Measurements from ENCODE around the gene INSR. TPM values are rescaled to one million over a fixed set of nuclear protein-coding genes. Genes with fewer than 3 reads are reported as not detected.
"Not testable (repeated sequence)": the region's sequence is repeated elsewhere in the genome, so short reads cannot be mapped to it uniquely, and the experiment has no call there.

Gene INSR
- total RNA-seq, 4 donors from 2014 or later, result 54.0 to 226 (median 71.1) TPM

GRCh38 chr19:7214324-7215089 lies 79.7 kb downstream of the INSR start:
- intact Hi-C loops (cut with DNase I; ENCODE audit: low total_unique reads) (no loop called here), in situ Hi-C loops (cut with MboI; ENCODE audit: low sequenced_read_pairs in 4 of 4) (no loop called here)
- TF ChIP-seq POLR2A (IDR thresholded peaks at IDR 0.05) (no peak), CTCF (IDR thresholded peaks at IDR 0.05 in 4 of 5, conservative IDR thresholded peaks at IDR 0.05 in 1 of 5) (no peak)

GRCh38 chr19:7213628-7214323 lies 80.4 kb downstream of the INSR start:
- TF ChIP-seq POLR2A (IDR thresholded peaks at IDR 0.05) (no peak), CTCF (IDR thresholded peaks at IDR 0.05 in 4 of 5, conservative IDR thresholded peaks at IDR 0.05 in 1 of 5) (no peak)
- H3K4me1 ChIP-seq, result peaks cover 5 to 43% of the 10 kb centered on the region in 2 donors
- ATAC-seq, result no peak
- H3K9me3 ChIP-seq, result no peaks in the 10 kb centered on the region
- H3K36me3 ChIP-seq, result no peaks in the 10 kb centered on the region
- peak overlapping the region in 3 of 4 donors; percentile 65 to 74 (median 69) for H3K27ac ChIP-seq
- in situ Hi-C loops (cut with MboI; ENCODE audit: low sequenced_read_pairs in 4 of 4), result no loop called here
- intact Hi-C loops (cut with DNase I; ENCODE audit: low total_unique reads), result no loop called here
- H3K4me3 ChIP-seq, result no peak overlapping the region
- no peak for DNase-seq
- H3K27me3 ChIP-seq, result no peaks in the 10 kb centered on the region

More at GRCh38 chr19:7214324-7215089, 79.7 kb downstream of the INSR start:
- H3K4me1 ChIP-seq, result peaks cover 5 to 37% of the 10 kb centered on the region in 2 donors
- ATAC-seq, result no peak
- H3K9me3 ChIP-seq, result no peaks in the 10 kb centered on the region
- DNase-seq, result no peak
- no peaks in the 10 kb centered on the region for H3K27me3 ChIP-seq
- H3K36me3 ChIP-seq, result no peaks in the 10 kb centered on the region
- H3K4me3 ChIP-seq, result no peak overlapping the region
- H3K27ac ChIP-seq, result peak overlapping the region; percentile 59 to 74 (median 67)

GRCh38 chr19:7211191-7211951 lies 82.8 kb downstream of the INSR start:
- no peak for ATAC-seq
- no peak for TF ChIP-seq POLR2A (IDR thresholded peaks at IDR 0.05)
- no peak for TF ChIP-seq CTCF (IDR thresholded peaks at IDR 0.05 in 4 of 5, conservative IDR thresholded peaks at IDR 0.05 in 1 of 5)
- no peak for DNase-seq
- Histone ChIP-seq H3K4me3 (no peak overlapping the region), H3K27me3 (no peaks in the 10 kb centered on the region), H3K27ac (peak overlapping the region; percentile 54 to 79 (median 62)), H3K4me1 (peaks cover 5 to 41% of the 10 kb centered on the region in 2 donors), H3K9me3 (no peaks in the 10 kb centered on the region), H3K36me3 (no peaks in the 10 kb centered on the region)
- in situ Hi-C loops (cut with MboI; ENCODE audit: low sequenced_read_pairs in 4 of 4) (no loop called here), intact Hi-C loops (cut with DNase I; ENCODE audit: low total_unique reads) (no loop called here)

GRCh38 chr19:7210359-7210758 lies 83.9 kb downstream of the INSR start:
- TF ChIP-seq POLR2A (IDR thresholded peaks at IDR 0.05), result no peak
- no peak for TF ChIP-seq CTCF (IDR thresholded peaks at IDR 0.05 in 4 of 5, conservative IDR thresholded peaks at IDR 0.05 in 1 of 5)
- intact Hi-C loops (cut with DNase I; ENCODE audit: low total_unique reads), result no loop called here
- Histone ChIP-seq H3K4me1 (peaks cover 5 to 41% of the 10 kb centered on the region in 2 donors), H3K4me3 (no peak overlapping the region), H3K27me3 (no peaks in the 10 kb centered on the region), H3K9me3 (no peaks in the 10 kb centered on the region), H3K36me3 (no peaks in the 10 kb centered on the region), H3K27ac (peak overlapping the region in 3 of 4 donors; percentile 44 to 79 (median 54))
- ATAC-seq (no peak), DNase-seq (no peak)
- in situ Hi-C loops (cut with MboI; ENCODE audit: low sequenced_read_pairs in 4 of 4), result no loop called here

GRCh38 chr19:7209597-7210325 lies 84.5 kb downstream of the INSR start:
- in situ Hi-C loops (cut with MboI; ENCODE audit: low sequenced_read_pairs in 4 of 4), result loop anchor here in 1 of 4 donors (10.0 kb wide), 1 partner anchor 75 kb away; no protein-coding TSS in a partner anchor
- H3K27me3 ChIP-seq, H3K36me3 ChIP-seq, H3K9me3 ChIP-seq, DNase-seq, H3K4me3 ChIP-seq: not testable (repeated sequence)
- intact Hi-C loops (cut with DNase I; ENCODE audit: low total_unique reads), result loop anchor here (10.0 kb wide), 1 partner anchor 285 kb away; a partner anchor contains a TSS
- peak overlapping the region; percentile 11 to 79 (median 36) for H3K27ac ChIP-seq
- H3K4me1 ChIP-seq, result peaks cover 0 to 41% of the 10 kb centered on the region in 2 donors
- ATAC-seq, result peak in 1 of 2 donors; percentile 57

- in situ Hi-C loops (cut with MboI; ENCODE audit: low sequenced_read_pairs in 4 of 4), result loop anchor here in 1 of 4 donors (10.0 kb wide), 1 partner anchor 76 kb away; no protein-coding TSS in a partner anchor
- DNase-seq, ATAC-seq, H3K4me3 ChIP-seq, H3K9me3 ChIP-seq, H3K36me3 ChIP-seq, H3K27me3 ChIP-seq: not testable (repeated sequence)
- intact Hi-C loops (cut with DNase I; ENCODE audit: low total_unique reads), result loop anchor here (10.0 kb wide), 1 partner anchor 286 kb away; a partner anchor contains a TSS
- peaks cover 0 to 41% of the 10 kb centered on the region in 2 donors for H3K4me1 ChIP-seq
- H3K27ac ChIP-seq, result peak overlapping the region in 2 of 4 donors; percentile 37 to 79
These were observed 85.2 kb downstream of the INSR start for GRCh38 chr19:7209036-7209435.

All from gastrocnemius medialis (tissue), 4 donors.